K562 (cell line): ENCODE measurements around the gene ADORA2B. TPM values are rescaled to one million over a fixed set of nuclear protein-coding genes. Genes with fewer than 3 reads are reported as not detected.

ENCODE experiments used
- ATAC-seq: fragments of 200-7000 bp; cut with Tn5 transposase; 3 replicates; pipeline ENCODE4 v1.9.1; 2020; ENCODE audit warnings: moderate library complexity
- BruUV-seq: library from RNA; stranded (reverse); fragments of 400-500 nt; replicated peaks from 2 replicates; lab custom pipeline; 2021; lab: Mats Ljungman, UMichigan
- CTCF ChIA-PET: fragments of 300-600 bp; formaldehyde crosslinking; extraction: SDS; loops from one replicate; lab custom pipeline; 2021; ENCODE audit warnings: low intra/inter-chr PET ratio; lab: Yijun Ruan, JAX
- POLR2A ChIA-PET: fragments of 300-600, 350-650 bp; sonication (Branson Sonifier 250); formaldehyde crosslinking; extraction: SDS; loops from one replicate; lab custom pipeline; 2021; ENCODE audit warnings: antibody characterized with exemption, inconsistent platforms; lab: Yijun Ruan, JAX
- DNase-seq, 4 experiments: peaks; one replicate each; pipeline versions ENCODE4 v3.0.0 to v3.0.0-alpha.2; 2011 to 2018; ENCODE audit warnings: low spot score in 3 of 4, mixed read lengths in 3 of 4; ENCODE audit errors: extremely low read depth in 1 of 4
- FAIRE-seq: peaks from 2 replicates; lab custom pipeline; 2011; peaks lifted over from hg19 to GRCh38; lab: Jason Lieb, UNC
- H2AFZ ChIP-seq: 2 replicates; pipeline ENCODE4 v1.6.0; 2011; ENCODE audit warnings: low read depth, low read length, control low read depth, inconsistent platforms
- H3K27ac ChIP-seq: fragments of 200-600 bp; 3 replicates; pipeline ENCODE4 v1.8.0; 2011; ENCODE audit warnings: low read depth, mild to moderate bottlenecking, control low read depth, inconsistent platforms, low read length, moderate library complexity, mixed read lengths; ENCODE audit errors: extremely low read depth
- H3K27me3 ChIP-seq, 2 experiments: fragments of 300-600 bp in 1 of 2; 2 replicates in 1 of 2; 3 replicates in 1 of 2; pipeline versions ENCODE4 v1.6.0 to v1.8.0; 2011; ENCODE audit warnings: inconsistent platforms in 2 of 2, low read length in 2 of 2, mild to moderate bottlenecking in 1 of 2, mixed read lengths in 1 of 2, moderate library complexity in 1 of 2; ENCODE audit not compliant: control insufficient read depth in 2 of 2, insufficient read depth in 2 of 2
- H3K36me3 ChIP-seq: fragments of 300-600 bp; 3 replicates; pipeline ENCODE4 v1.8.0; 2011; ENCODE audit warnings: mild to moderate bottlenecking, low read length, inconsistent platforms; ENCODE audit not compliant: control insufficient read depth, insufficient read depth
- H3K4me1 ChIP-seq, 2 experiments: fragments of 200-600 bp in 1 of 2; replicated peaks in 1 of 2; 2 replicates in 1 of 2; 3 replicates in 1 of 2; pipeline versions ENCODE4 v1.5.1 to v1.8.0; 2011; ENCODE audit warnings: inconsistent platforms in 2 of 2, low read length in 2 of 2, mild to moderate bottlenecking in 1 of 2, mixed read lengths in 1 of 2, moderate library complexity in 1 of 2; ENCODE audit not compliant: control insufficient read depth in 2 of 2, insufficient read depth in 2 of 2
- H3K4me2 ChIP-seq: 2 replicates; pipeline ENCODE4 v1.6.1; 2011; ENCODE audit warnings: low read length, control low read depth, inconsistent platforms, mixed read lengths; ENCODE audit not compliant: insufficient read depth
- H3K4me3 ChIP-seq: fragments of 200-600 bp; sonication (generic), shearing (Covaris generic); 2 replicates; pipeline ENCODE4 v1.5.1; 2016; ENCODE audit warnings: control low read depth, inconsistent platforms
- H3K79me2 ChIP-seq: fragments of 200-600 bp; 3 replicates; pipeline ENCODE4 v1.8.0; 2011; ENCODE audit warnings: low read length, inconsistent platforms; ENCODE audit not compliant: control insufficient read depth, insufficient read depth
- H3K9ac ChIP-seq, 2 experiments: 2 replicates each; pipeline versions ENCODE4 v1.6.0 to v1.6.1; 2011; ENCODE audit warnings: low read depth in 2 of 2, low read length in 2 of 2, control low read depth in 1 of 2, inconsistent platforms in 1 of 2, mild to moderate bottlenecking in 1 of 2, mixed read lengths in 1 of 2; ENCODE audit not compliant: insufficient read depth in 1 of 2
- H3K9me1 ChIP-seq: one replicate; pipeline ENCODE4 v1.6.0; 2011; ENCODE audit warnings: inconsistent platforms, mild to moderate bottlenecking, low read length, moderate library complexity; ENCODE audit not compliant: control insufficient read depth, insufficient read depth
- H3K9me3 ChIP-seq: replicated peaks from 2 replicates; pipeline ENCODE4 v1.5.1; 2011; ENCODE audit warnings: low read depth, low read length, inconsistent platforms; ENCODE audit not compliant: control insufficient read depth, insufficient read depth
- H4K20me1 ChIP-seq: replicated peaks from 2 replicates; pipeline ENCODE4 v1.6.1; 2011; ENCODE audit warnings: low read length, inconsistent platforms, mixed read lengths; ENCODE audit not compliant: control insufficient read depth, insufficient read depth
- DDX20 ChIP-seq: fragments of 450-650 bp; IDR thresholded peaks from 2 replicates; pipeline ENCODE4 v1.6.1; 2016; ENCODE audit warnings: missing genetic modification characterization, low read depth, mild to moderate bottlenecking, missing compliant biosample characterization, moderate library complexity
- GATAD2A ChIP-seq: fragments of 450-650 bp; IDR thresholded peaks from 2 replicates; pipeline ENCODE4 v1.6.1; 2017
- KAT8 ChIP-seq: fragments of 450-650 bp; IDR thresholded peaks from 2 replicates; pipeline ENCODE4 v1.6.1; 2016; ENCODE audit warnings: low read depth, mild to moderate bottlenecking
- MAFF ChIP-seq: IDR thresholded peaks from 2 replicates; pipeline ENCODE4 v1.6.1; 2012; ENCODE audit warnings: low read length, improper control_type of control experiment
- MEF2D ChIP-seq: conservative IDR thresholded peaks from 2 replicates; pipeline ENCODE4 v1.6.1; 2016; ENCODE audit warnings: low read depth, missing genetic modification characterization, missing compliant biosample characterization
- PTTG1 ChIP-seq: fragments of 450-650 bp; IDR thresholded peaks from 2 replicates; pipeline ENCODE4 v1.6.1; 2016; ENCODE audit warnings: low read depth, mild to moderate bottlenecking, missing genetic modification characterization, missing compliant biosample characterization
- RREB1 ChIP-seq: fragments of 250-450 bp; sonication (Bioruptor Pico); IDR thresholded peaks from 2 replicates; pipeline ENCODE4 v1.4.0; 2020
- SMARCA4 ChIP-seq: fragments of 450-650 bp; IDR thresholded peaks from 2 replicates; pipeline ENCODE4 v1.6.1; 2016
- SP1 ChIP-seq: sonication (generic); formaldehyde crosslinking; IDR thresholded peaks from 2 replicates; pipeline ENCODE4 v1.8.1; 2022; ENCODE audit warnings: mild to moderate bottlenecking, missing genetic modification reagents
- STAT5A ChIP-seq: IDR thresholded peaks from 2 replicates; pipeline ENCODE4 v1.6.1; 2012; ENCODE audit warnings: low read length, inconsistent platforms, borderline replicate concordance
- ZBTB5 ChIP-seq: fragments of 450-650 bp; IDR thresholded peaks from 2 replicates; pipeline ENCODE4 v1.6.1; 2017; ENCODE audit warnings: antibody characterized with exemption
- ZNF668 ChIP-seq: fragments of 250-450 bp; sonication (Bioruptor Pico); IDR thresholded peaks from 2 replicates; pipeline ENCODE4 v1.8.0; 2022; ENCODE audit warnings: mild to moderate bottlenecking, inconsistent platforms
- ZNF717 ChIP-seq: fragments of 250-450 bp; sonication (Bioruptor Pico); IDR thresholded peaks from 2 replicates; pipeline ENCODE4 v1.5.0; 2021
- WGBS: fragments of 100-300 bp; shearing (Covaris generic); methylation state at CpG from one replicate; pipeline ENCODE4 v1.1.6; 2016; ENCODE audit warnings: low coverage, mixed read lengths; ENCODE audit not compliant: insufficient coverage; ENCODE audit errors: missing lambda C conversion rate; 5-methylcytosine and 5-hydroxymethylcytosine counted together
- in situ Hi-C: fragments of 300-500 bp; cut with MboI; formaldehyde crosslinking; loops from 4 replicates; pipeline ENCODE4 v1.15.0; 2018; ENCODE audit warnings: inconsistent platforms, mixed read lengths
- intact Hi-C: fragments of 100-400 bp; cut with micrococcal nuclease; formaldehyde crosslinking; loops from 2 replicates; pipeline ENCODE4 v1.14.2; 2022
- polyA plus RNA-seq, 8 experiments: library from polyadenylated mRNA; depleted of rRNA in 4 of 8; stranded (reverse) in 5 of 8; unstranded in 3 of 8; fragments of >200 nt; fragmentation: Nextera tagmentation in 2 of 8; fragmentation: Illumina TruSeq in 1 of 8; extraction: Ambion mirVana in 2 of 8; extraction: Trizol in 1 of 8; gene quantifications; 2 replicates each; pipeline versions ENCODE4 v1.2.1 to v1.2.3, GENCODE V29; 2011 to 2014; ENCODE audit warnings: inconsistent platforms in 1 of 8, missing spikeins in 1 of 8
- total RNA-seq, 7 experiments: library from RNA; depleted of rRNA in 6 of 7; stranded (reverse); fragments of >200 nt in 6 of 7; fragmentation: Illumina TruSeq in 2 of 7; extraction: Trizol in 2 of 7; gene quantifications; 2 replicates each; pipeline versions ENCODE4 v1.2.1 to v1.2.3, GENCODE V29; 2011 to 2021; ENCODE audit warnings: low replicate concordance in 1 of 7

Gene ADORA2B
- total and polyA plus RNA-seq, 9 of the 15 experiments (the other 6 are each of a cell fraction or from before 2014, with no cell fraction given), result 6.4 to 16.6 (median 10.5) TPM

GRCh38 chr17:15917021-15917437 lies 27.9 kb upstream of the ADORA2B start:
- H3K4me1 ChIP-seq, result peaks cover 4 to 16% of the 10 kb centered on the region in 2 experiments; a peak in 3 of 5 replicates
- TF ChIP-seq SP1 (CRISPR knock-in tag), result no peak
- no peak for TF ChIP-seq ZNF668 (CRISPR knock-in tag)
- TF ChIP-seq MEF2D, result no peak
- no peak for TF ChIP-seq RREB1
- TF ChIP-seq GATAD2A, result no peak
- no peak for TF ChIP-seq ZBTB5
- no peak for TF ChIP-seq MAFF
- TF ChIP-seq KAT8, result no peak
- no peak for TF ChIP-seq SMARCA4
- TF ChIP-seq ZNF717 (CRISPR knock-in tag), result no peak
- no peak for TF ChIP-seq DDX20 (tag)
- TF ChIP-seq PTTG1 (tag), result no peak
- no peak for TF ChIP-seq STAT5A
- TF ChIP-seq, all 486 proteins: peak for 0
- 35% methylated on average over 4 of the region's 20 CpGs for WGBS

More at GRCh38 chr17:15917021-15917437, 27.9 kb upstream of the ADORA2B start:
- H4K20me1 ChIP-seq, result no peaks in the 10 kb centered on the region
- H3K79me2 ChIP-seq, result no peaks in the 10 kb centered on the region
- H2AFZ ChIP-seq, result no peak overlapping the region
- no peaks in the 10 kb centered on the region for H3K9me3 ChIP-seq
- no peaks in the 10 kb centered on the region for H3K9me1 ChIP-seq
- ATAC-seq, result no peak
- ChIA-PET CTCF (no interaction called here), POLR2A (no interaction called here)
- intact Hi-C loops (no loop called here), in situ Hi-C loops (no loop called here)
- FAIRE-seq, result no peak
- H3K27ac ChIP-seq, result no peak overlapping the region
- no peak overlapping the region for H3K9ac ChIP-seq
- H3K4me2 ChIP-seq, result no peak overlapping the region
- H3K36me3 ChIP-seq, result no peaks in the 10 kb centered on the region
- DNase-seq, result no peak
- H3K27me3 ChIP-seq, result no peaks in the 10 kb centered on the region
- no peak overlapping the region for H3K4me3 ChIP-seq
- no TSS peak for BruUV-seq
